ENCODE measurements around the gene BRINP2.

BRINP2 gene, protein sequence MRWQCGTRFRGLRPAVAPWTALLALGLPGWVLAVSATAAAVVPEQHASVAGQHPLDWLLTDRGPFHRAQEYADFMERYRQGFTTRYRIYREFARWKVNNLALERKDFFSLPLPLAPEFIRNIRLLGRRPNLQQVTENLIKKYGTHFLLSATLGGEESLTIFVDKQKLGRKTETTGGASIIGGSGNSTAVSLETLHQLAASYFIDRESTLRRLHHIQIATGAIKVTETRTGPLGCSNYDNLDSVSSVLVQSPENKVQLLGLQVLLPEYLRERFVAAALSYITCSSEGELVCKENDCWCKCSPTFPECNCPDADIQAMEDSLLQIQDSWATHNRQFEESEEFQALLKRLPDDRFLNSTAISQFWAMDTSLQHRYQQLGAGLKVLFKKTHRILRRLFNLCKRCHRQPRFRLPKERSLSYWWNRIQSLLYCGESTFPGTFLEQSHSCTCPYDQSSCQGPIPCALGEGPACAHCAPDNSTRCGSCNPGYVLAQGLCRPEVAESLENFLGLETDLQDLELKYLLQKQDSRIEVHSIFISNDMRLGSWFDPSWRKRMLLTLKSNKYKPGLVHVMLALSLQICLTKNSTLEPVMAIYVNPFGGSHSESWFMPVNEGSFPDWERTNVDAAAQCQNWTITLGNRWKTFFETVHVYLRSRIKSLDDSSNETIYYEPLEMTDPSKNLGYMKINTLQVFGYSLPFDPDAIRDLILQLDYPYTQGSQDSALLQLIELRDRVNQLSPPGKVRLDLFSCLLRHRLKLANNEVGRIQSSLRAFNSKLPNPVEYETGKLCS

DNA sequence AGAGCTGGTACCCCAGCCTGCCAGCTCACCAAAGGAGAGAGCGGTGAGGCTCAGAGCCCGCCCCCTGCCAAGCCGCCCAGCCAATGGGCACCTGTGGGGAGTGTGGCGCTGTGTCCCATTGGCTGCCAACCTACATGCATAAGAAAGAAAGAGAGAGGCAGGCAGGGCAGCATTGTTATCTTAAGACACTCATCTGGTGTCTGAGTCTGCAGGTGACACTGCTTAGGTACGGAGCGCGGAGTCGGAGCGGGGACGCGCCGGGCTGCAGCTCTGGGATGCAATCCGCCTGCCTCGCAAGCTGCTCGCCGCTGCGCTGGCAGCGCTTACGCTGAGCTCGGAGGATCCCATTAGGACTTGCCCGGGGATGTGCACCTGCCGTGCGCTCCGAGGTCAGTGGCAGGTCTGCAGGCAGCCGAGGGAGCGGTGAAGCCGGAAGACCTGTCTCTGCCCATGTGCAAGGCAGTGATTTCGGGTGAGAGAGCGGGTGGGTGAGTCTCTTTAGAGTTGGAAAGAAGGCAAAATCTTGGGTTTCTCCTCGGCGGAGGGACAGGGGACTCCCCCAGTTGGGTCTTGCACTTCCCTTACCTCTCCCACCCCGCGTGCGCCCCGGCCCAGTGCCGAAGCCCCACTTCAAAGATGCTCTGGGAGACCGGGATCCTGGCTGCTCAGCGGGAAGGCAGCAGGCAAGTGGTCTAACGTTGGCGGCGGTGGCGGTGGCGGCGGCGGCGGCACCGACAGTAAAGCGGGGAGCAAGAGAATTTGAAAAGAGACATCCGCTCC is at the start of gene BRINP2:
BRINP2 (plus strand) TSS at position 203 of the 780 bp plus-strand sequence. CDS start 58,919 bp downstream, outside the sequence.
- in situ Hi-C loops (cut with MboI; ENCODE audit: low sequenced_read_pairs): no loop called here

DNA sequence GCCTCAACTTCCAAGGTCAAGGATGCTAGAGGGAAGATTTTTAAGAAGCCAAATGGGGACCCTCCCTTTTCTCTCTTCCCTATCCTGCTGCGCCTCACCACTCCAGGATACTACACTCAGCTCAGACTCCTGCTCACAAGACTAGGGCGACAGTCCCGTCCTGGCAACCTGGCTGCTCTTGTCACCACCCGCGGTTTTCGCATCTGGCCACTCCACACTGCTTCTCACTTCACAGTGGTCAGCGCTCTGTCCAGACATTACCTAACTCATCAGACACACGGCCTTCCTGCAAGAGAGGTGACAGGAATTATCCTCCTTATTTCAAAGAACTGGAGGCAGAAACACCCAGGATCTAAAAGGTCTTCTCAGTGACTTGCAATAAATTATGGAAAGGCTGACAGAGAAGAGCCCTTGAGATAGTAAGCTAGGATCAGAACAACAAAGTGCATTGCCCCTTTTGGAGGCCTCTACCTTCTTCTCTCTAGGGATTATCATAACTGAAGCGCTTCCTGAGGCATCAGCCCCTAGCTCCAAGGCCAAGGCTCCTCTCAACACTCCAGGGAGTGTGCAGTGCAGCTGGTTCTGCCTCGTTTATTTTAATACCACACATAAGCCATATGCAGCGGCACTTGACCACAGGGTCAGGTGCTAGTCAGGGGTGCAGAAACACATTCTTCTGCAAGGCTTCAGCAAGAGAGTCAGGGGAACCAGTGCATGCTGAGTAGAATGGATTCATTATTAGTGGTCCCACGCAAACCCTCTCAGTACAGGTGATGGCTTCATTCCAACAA is 48.1 kb upstream of the BRINP2 start:
- in situ Hi-C loops (cut with MboI; ENCODE audit: low sequenced_read_pairs): no loop called here

DNA sequence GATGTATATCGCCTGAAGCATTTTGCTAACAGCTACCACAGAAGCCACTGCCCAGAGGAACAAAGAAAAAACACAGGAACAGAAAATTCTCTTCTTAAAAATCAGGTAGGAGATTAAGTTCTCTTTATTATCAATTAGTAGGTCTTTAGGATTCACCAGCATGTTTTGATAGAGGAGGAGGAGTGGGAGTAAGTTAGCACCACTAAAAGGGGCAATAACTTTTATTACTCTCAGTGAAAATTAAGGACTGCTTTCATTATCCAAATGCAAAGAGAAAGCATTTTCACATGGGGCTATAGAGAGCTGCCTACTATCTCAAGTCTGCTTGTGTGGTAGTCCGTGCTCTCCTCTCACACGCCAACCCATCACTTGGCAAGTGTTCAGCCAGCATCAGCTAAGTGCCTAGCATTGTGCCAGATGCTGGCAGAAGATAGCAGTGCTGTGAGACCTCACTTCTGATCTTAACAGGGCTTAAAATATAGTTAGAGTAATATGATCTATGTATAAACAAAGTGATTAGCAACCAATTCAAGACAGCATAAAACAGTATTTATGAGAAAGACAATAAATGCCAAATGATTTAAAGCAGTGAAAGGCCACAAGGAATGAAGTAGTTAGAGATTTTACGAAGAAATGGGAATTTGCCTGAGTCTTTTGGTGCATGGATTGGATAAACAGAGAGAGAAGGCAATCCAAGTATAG is 46.0 kb upstream of the BRINP2 start:
- in situ Hi-C loops (cut with MboI; ENCODE audit: low sequenced_read_pairs): no loop called here

DNA sequence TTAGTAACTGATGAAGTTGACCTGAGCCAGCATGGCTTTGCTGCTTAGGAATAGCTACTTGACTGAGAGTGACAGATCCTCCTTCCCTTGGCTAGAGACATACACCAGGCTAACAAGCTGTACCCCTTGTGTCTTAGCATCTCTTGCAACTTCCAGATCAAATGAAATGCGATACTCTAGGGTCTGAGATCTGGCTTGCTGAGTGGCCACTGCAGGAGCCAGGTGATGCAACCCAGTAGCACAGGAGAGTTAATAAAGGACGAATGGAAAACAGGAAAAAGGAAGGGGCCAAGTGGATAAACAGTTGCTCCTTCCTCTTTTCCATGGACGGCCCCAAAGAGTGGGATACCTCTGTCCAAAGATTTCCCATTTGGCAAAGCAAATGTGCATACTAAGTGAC is 44.5 kb upstream of the BRINP2 start:
- in situ Hi-C loops (cut with MboI; ENCODE audit: low sequenced_read_pairs): no loop called here

DNA sequence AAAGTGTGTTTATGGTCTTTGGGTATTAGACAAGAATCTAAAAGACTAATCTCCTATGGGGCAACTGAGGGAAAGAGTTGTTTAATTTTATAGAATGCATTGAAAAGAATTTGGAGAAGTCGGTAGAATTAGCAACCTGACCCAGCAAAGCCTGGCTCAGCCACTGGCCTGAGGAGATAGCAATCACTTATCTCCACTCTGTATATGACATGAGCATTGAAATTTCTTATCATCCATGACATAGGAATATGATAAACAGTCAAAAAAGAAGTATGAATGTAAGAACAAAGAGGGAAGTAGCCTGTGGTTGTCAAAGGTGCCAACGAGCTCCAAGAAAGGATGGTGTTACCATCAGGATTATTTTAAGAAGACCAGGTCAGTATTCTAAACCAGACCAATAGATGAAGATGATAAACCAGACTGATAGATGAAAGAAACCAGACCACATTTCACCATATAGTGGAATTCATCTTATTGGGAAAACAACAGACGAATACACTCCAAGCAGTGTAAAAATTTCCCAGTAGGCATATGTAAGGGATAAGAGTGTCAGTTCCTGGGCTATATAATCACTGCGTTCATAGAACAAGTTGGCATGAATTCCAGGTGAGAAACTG is 42.0 kb upstream of the BRINP2 start:
- in situ Hi-C loops (cut with MboI; ENCODE audit: low sequenced_read_pairs): no loop called here

DNA sequence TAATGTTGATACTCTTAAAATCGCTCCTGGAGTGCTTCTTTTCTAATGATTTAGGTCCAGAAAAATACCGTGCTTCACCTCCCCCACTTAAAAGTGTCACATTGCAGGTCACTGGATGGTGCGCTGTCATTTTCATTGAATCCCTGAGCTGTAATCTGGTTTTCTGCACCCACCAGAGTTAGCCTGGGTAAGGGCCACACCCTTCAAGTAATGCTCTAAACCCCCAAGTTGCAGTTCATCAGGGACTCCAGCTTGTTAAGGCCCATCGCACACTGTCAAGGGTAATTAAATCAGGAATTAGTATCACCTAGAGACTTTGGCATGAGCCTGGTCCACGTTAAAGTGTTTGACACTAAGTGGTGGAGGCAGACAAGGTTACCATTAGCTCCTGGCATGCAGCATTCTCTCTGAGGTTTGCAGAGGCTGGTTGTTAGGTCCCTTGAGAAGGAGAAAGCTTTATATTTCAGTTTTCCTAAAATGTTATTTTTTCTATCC is 40.3 kb upstream of the BRINP2 start:
- in situ Hi-C loops (cut with MboI; ENCODE audit: low sequenced_read_pairs): no loop called here

DNA sequence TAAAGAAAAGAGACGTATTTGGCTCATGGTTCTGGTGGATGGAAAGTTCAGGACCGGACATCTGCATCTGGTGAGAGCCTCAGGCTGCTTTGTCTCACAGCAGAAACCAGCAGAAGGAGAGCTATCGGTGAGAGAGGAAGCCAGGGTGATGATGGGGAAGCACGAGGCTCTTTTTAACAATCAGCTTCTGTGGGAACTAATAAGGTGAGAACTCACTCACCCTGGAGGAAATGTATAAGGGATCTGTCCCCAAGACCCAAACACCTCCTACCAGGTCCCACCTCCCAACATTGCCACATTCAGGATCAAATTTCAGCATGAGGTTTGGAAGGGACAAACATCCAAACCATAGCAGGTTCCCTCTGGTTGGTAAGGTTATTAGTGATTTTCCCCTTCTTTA is 39.0 kb upstream of the BRINP2 start:
- in situ Hi-C loops (cut with MboI; ENCODE audit: low sequenced_read_pairs): no loop called here

DNA sequence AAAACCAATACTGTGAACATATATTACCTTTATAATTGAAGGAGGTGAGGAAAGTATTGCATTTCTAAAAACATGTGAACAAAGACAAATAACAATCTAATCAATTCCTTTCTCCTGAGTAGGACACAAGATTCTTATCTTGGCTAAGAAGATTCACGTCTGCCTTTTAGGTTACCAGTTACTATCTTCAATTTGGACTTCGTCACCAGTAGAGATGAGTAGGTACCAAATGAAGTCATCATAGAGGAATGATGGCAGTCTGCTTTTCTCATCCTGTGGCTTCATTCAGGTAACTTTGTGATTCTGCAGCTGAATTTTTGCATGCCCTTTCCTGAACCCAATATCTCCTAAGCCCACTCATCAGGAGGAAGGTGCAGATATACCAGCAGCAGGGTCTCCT is 38.6 kb upstream of the BRINP2 start:
- in situ Hi-C loops (cut with MboI; ENCODE audit: low sequenced_read_pairs): no loop called here

DNA sequence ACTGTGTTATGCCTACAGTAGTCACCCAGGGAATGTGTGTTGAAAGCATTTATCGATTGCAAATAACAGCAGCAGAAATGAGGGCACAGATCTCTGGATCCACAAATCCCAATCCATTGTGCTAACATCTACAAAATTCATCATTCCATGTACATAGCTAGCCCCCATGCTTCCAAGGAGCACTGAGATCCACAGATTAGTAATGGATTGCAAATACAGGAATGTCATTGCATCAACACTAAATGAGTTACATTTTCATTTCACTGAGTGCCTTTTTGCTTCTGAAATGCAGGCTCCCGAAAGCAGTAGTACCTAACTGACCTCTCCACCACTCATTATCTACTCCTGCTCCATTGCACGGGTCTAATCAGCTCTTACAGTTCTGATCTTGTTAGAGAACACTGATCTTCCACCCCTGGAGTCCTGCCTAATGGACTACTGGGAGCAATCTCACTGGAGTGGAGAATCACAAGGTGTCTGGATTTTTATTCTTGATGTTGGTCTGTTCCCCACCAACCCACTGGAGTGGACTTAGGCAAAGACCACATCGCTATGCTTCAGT is 36.7 kb upstream of the BRINP2 start:
- in situ Hi-C loops (cut with MboI; ENCODE audit: low sequenced_read_pairs): no loop called here

DNA sequence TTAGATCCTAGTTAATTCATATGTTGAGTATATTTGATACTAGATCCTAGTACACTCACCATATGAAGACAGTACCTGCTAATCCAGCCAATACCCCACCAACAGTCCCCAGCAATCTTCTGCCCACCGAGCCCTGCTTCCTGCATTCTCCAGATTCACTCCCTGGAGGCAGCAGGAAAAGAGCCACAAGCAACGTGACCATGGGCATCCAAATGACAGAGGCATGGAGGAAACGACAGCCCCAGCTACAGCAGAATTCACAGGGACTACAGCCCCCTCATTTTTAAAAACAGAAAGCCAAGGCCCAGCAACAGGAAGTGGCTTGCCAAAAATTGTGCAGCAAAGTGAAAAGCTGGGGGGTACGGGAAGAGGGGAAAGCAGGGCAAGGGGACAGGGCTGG is 35.5 kb upstream of the BRINP2 start:
- in situ Hi-C loops (cut with MboI; ENCODE audit: low sequenced_read_pairs): no loop called here

DNA sequence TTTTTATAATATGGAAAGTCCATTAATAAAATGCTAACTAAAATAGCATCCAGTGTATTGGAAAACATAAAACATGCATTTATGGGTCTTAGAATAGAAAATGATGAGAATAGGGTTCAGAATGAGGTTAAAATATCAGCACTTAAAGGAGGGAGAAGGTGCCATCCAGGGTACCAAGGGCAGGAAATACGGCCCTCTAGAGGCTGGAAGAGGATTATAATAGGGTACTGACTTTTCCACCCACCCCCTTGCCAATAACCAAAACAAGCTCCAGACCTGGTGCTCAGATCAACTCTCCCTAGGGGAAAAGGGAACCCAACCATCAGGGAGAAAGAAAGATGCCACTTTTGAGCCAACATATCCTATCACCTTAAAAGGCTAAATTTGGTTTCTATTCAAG is 32.9 kb upstream of the BRINP2 start:
- in situ Hi-C loops (cut with MboI; ENCODE audit: low sequenced_read_pairs): no loop called here

DNA sequence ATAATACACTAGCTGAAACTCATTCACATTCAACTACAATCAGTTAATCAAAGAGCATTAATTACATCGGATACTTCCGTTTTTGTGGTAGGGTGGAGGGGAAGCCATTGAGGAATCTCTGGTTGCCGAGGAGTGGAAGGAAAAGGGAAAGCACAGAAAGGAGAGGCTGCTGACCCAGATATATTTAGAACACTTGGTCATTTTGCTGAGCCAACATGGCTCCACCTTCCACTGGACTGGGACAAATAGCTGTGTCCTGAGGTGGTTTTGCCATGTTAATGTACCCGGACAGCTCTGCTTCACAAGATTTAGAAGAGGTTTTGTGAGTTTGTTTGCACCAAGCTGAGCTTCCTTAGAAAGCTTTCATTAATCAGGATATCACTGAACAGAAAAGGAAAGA is 32.4 kb upstream of the BRINP2 start:
- in situ Hi-C loops (cut with MboI; ENCODE audit: low sequenced_read_pairs): no loop called here

DNA sequence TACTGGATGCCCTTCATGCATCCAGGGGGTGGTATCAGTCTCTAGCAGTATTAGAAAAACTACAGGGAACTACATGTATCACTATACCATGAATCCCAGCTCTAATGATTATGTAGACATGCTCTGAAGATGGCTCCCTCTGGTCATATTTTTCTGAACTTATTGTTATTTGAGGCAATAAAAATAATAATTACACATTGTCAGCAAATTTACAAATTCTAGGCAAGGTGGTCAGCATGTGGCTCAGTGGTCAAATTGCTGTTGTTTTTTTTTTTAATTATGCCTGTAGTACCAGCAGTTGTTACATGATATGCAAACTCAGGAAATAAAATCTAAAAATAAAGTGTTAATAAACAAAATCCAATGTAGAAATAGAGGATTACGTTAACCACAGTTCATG is 28.7 kb upstream of the BRINP2 start:
- in situ Hi-C loops (cut with MboI; ENCODE audit: low sequenced_read_pairs): no loop called here

DNA sequence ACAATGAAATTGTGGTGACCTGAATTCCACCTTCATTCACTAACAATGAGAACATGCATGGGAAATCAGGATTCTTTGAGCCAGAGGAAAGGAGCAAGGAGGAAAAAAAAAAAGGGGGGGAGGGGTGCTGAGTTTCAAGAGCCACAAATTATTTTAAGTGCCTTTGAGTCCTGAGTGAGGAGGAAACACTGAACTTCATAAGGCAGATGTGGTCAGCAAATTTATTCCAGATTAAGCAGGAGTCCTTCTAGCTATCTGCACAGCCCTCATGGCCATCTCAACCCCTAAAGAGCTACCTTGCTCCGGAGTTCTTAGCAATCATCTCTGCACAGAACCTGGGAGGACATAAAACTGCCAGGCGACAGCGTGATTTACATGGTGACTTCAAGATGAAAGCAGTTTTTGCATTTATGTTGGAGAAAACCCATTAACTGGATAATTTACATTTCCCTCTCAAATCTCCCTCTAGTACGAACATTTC is 27.9 kb upstream of the BRINP2 start:
- in situ Hi-C loops (cut with MboI; ENCODE audit: low sequenced_read_pairs): no loop called here

DNA sequence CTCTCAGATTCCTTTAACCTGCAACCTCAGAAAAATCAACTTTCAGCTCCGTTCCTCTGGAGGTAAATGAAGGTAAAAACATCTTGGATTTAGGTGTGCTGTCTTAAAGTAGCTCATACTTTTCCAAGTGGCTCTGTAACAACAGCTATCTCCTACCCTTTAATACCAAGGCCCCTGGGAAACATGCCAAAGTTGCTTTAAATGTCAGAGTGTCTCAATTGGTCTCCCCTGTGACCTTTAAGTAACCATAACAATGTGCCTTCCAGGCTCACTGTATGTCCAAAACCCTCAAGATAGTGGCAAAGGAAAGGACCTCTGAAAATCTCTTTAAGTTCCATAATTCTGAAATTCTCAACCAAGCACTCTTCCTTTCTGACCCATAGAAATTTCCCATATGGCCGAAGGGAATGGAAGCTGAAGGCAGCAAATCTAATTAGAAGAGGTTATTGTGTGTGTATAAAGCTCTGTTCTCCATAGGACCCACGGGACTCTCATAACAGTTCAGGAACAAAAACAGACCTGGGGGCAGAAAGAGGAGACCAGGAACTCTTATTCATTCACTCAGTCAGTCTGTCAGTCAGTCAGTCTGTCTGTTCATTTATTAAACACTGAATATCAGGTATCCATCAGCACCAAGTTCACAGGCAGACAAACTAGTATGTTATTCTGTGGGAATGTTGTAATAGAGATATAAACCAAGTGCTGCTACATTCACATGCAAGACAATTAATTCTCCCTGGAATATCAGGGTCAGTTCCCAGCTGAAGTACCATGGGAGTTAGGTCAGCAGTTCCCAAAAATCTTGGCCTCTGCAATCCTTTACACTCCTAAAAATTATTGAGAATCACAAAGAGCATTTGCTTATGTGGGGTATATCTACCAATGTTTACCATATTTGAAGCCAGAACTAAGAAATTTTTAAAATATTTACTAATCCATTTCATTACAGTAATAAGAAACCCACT is 25.4 kb upstream of the BRINP2 start:
- in situ Hi-C loops (cut with MboI; ENCODE audit: low sequenced_read_pairs): no loop called here

DNA sequence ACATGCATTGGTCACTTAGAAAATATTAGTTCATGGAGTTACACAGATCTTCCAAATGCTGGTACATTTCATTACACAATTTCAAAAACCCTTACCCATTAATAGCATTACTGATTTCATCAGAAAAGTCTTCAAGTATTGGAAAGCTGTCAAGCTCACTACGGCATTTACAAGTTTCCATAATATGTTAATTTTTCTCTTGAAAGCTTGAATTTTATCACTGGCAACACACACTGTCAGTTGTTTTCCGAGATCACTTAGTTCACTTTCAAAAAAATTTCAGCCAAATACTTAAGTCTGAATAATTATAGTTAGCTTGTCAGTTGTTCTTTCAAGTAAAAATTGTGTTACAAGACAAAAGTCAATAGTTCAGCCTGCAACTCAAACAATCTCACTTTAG is 24.3 kb upstream of the BRINP2 start:
- in situ Hi-C loops (cut with MboI; ENCODE audit: low sequenced_read_pairs): no loop called here

DNA sequence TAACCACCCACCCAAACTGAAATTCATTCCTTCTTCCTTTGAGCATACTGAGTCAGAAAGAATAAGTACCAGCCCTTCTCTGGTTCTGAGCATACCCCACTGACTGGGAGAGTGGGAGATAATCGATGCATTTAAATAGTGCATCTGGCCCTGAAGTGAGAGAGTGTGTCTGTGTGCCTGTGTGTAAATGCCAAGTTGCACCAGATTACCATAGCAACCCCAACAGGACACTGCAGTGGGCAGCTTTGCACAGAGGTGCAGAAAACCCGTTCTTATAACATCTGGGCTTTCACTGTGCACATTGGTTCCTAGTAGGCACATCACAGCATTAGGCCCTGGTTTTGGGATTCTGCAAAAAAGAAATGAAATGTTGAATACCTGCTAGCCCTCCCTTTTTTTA is 8.5 kb upstream of the BRINP2 start:
- in situ Hi-C loops (cut with MboI; ENCODE audit: low sequenced_read_pairs): no loop called here

DNA sequence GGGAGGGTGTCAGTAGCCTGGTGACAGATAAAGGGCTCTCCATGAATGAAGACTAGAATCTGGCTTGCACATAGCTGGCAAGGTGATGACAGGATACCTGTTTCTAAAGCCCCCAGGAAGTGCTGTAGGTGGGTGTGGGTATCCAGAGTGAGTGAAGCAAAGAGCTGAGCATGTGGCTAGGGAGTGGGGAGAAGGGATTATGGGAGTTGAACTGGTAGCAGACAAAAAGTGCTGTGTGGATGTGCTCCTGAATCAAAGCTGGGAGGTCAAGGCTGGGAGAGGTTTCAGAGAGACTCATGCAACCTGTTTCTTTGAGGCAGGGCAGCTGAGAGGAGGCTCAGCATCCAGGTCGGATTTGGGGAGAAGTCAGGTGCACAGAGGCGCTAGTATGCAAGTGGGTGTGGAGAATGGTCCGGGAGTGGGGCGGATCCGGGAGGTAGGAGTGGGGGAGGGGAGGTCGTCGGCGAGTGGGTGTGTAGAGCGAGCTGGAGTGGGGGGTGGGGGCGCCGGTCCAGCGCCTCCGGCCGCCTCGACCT is 6.8 kb upstream of the BRINP2 start:
- in situ Hi-C loops (cut with MboI; ENCODE audit: low sequenced_read_pairs): no loop called here

Measured in hTERT RPE-1 (cell line).